Ecto neural progenitor cell (in vitro differentiated cells): ENCODE measurements around the gene GRIN2A.

Experiments used
- DNase-seq: peaks from one replicate; pipeline ENCODE4 v3.0.0-alpha.2; 2018; ENCODE audit warnings: low spot score

The GRIN2A gene

DNA sequence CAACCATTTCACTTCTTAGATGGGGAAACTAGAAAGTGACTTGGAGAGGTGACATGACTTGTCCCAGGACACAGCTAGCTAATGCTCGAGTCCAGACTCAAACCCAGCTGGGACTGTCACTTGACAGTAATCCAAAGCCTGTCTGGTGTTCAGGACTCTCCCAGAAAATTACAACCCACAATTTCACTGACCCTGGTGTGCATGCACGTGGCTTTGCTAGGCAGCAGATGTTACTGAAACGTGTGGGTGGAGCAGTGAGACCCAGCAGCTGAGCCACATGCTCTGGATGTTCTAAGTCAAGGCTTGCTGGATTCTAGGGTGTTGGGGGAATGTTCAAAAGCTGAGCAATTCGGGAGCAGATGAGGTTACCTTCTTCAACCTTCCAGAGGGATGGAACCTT is 364.6 kb downstream of the GRIN2A start:
- no peak for DNase-seq

DNA sequence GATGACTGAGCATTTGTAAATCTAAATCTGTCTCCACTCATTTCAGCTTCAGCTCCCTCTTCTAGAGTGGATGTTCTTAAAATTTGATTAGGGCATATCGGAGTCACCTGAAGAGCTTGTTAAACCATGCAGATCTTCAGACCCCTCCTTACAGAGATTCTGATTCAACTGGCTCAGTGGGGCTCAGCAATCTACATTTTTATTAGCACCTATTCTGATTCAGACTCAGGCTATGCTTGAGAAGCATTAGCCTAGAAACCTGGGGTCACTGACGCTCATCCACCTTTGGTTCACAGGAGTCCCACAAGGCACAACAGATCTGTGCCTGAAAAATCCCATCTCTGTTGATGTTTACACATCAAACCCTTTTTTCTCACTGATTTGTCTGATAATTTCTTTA is 365.6 kb downstream of the GRIN2A start:
- DNase-seq = no peak

DNA sequence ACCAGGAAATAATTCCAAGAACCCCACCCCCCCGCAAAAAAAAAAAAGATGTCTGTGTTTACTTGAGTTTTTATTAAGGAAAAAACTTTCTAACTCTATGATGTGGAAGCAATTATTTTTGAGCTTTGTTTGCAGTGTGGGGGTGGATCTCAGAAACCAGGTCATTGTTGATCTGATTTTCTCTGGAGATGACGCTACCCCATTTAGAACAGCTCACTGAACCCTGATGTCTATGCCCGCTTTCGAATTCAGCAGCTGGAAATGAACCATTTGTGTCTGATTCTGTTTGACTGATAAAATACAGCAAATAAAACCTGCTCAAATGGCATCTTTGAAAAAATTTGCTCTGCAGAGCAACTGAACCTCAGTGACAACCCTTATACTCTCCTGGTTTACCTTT is 368.6 kb downstream of the GRIN2A start:
- DNase-seq = no peak

DNA sequence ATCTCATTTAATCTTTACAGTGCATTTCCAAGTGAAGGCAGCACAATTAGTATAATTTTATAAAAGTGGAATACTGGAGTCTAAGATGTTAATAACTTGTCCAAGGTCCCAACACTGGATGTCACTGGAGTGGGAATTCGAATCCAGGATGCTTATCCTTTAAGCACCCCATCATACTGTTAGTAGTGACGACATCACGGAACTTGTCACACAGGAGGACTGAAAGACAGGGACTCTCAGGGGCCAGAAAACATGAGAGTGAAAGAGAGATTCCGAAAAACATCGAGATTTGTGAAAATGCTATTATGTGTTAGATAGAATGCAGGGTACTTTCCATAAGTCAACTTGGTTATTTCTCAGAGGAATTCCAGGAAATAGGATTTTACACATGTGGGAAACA is 374.0 kb downstream of the GRIN2A start:
- no peak for DNase-seq

DNA sequence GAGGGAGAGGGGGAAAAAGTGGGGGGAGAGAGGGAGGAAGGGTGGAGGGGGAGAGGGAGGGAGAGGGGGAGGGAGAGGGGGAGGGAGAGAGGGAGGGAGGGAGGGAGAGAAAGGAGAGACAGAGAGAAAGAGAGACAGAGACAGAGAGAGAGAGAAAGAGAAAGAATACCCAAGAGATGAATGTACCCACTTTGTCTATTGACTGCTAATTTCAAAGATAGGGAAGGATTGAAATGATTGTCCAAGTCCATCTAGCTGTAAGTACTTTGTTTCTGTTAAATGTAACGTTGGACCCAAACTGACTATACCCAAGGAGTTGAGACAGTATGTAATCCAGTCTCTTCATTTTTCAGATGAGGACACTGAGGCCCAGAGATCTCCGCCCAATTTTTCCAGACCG is 374.9 kb downstream of the GRIN2A start:
- DNase-seq = no peak

DNA sequence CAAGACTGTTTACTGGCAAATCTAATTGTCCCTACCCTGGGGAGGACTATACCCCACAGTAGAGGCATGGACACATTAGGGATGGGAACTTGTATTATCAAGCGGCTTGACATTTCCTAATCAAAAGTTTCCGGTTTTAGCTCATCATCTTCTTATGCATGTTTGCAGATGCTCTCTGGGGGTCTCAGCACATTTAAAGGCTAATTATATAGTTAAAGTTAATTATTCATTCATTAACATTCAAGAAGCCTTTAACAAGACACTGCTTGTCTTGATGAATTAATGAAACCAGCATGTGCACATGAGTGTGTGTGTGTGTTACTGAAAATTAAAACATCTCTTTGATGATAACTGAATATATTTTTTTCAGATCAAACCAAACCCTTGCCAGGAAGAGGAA is 377.1 kb downstream of the GRIN2A start:
- DNase-seq = no peak

DNA sequence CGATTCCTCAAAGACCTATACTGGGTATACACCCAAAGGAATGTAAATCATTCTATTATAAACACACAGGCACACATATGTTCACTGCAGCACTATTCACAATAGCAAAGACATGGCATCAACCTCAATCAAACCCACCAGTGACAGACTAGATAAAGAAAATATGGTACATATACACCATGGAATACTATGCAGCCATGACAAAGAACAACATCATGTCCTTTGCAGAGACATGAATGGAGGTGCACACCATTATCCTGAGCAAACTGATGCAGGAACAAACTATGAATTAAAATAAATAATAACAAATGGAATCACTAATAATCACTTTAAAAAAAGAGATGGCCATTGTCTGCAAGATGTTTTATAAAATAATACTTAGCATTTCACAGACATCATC is 380.1 kb downstream of the GRIN2A start:
- DNase-seq = no peak

DNA sequence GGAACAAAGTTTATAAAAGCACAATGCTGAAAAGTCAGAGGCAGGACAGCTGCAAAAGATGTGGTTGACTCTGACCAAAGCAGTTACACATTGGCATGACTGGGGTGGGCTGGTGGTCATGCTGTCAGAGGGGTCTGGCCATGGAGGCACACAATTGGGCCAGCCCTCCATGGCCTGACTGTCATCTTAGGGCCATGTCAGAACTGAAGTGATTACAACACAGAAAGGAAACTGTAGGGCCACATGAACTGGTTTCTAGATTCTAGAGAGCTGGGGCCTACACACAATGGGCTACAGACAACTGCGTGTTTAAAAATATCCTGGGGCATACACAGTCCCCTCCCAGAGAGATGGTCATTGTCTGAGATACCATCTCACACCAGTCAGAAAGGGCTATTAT is 380.6 kb downstream of the GRIN2A start:
- no peak for DNase-seq

DNA sequence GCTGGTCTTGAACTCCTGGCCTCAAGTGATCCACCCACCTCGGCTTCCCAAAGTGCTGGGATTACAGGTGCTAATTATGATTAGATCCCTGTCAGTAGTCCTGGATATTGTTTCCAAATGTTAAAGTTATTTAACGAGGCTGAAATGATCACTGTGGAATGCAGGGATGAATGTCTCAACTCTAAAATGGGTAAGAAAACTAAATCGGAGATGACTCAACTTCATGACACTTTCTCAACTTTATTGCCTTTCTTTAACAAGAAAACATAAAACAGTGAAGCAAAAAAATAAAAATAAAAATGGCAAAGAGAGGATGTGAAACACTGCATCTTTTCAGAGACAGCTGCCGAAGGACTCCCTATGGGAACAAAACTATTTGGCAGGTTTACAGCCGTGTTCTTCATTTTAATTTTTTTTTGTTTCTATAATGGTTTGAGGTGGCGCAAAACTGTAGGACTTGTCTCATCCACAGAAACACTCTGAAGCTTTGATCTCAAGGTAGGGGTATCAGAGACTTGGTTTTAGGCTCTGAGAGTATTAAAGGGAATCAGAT is 382.0 kb downstream of the GRIN2A start:
- DNase-seq = no peak

DNA sequence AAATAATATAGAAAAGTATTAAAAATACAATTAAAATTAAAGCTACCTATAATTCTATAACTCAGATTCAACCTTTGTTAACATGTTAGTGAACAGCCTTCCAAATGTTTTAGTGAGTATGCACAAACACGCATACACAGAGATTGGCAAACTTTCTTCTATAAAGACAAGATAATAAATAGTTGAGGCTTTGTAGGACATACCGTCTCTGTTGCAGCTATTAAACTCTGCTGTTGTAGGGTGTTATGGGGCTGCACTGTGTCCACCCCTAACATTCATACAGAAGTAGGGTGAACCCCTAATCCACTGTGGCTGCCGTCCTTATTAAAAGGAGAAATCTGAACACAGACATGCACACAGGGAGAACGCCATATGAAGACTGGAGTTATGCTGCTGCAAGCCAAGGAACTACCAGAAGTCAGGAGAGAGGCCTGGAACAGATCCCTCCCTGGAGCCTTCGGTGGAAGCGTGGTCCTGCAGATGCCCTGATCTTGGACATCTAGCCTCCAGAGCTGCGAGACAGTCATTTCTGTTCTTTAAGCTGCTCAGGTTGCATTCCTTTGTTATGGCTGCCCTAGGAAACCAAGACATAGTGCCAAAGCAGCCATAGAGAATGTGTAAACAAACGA is 383.2 kb downstream of the GRIN2A start:
- no peak for DNase-seq

DNA sequence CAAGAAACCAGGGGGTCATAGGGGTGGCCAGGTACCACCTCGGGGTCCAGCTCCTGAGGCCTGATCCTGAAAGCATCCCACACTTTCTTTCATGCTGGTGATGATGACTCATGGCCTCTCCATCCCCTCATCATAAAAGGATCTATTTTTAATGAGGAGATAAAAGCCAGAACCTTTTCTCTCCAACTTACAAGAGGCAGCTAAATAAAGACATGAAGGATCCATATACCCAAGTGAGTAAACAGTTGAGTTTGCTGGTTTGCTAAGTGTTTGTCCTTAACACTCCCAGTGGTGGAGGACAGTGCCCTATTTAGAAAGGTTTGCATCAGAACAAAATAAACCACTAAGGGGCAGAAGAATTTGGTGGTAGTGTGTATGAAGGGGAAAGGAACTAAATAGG is 383.8 kb downstream of the GRIN2A start:
- DNase-seq = no peak

DNA sequence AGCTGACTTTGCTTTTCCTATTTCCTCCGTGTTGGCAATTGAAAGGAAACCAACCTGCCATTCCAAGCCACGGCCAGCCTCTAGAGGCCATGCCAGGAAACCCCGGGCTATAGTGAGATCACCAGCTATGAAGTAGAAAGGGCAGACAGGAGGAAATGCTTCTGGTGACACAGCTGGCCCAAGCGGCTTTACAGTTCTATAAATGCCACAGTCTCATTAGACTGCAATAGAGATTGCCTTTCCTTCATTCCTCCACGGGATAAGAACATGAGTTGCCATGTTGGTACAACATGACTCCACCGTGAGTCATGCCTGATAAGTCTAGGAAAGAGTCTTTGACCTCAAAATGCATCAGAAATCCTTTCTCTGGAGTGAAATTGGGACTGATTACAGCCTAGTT is 384.9 kb downstream of the GRIN2A start:
- no peak for DNase-seq

DNA sequence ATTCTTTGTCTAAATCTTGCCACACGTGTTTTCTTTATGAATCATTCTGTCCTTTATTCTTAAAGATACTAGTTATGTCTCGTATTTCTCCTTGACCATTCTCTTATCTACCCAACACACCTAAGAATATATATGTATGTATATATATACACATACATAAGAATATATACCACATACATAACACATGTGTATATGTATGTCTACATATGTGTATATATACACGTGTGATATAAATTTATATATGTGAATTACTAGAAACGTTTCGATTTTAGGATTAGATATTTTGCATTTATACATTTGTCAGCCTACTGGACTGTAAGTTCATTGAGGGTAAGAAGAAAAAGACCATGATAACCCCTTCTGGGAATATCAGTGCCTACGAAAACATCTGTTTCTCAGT is 388.6 kb downstream of the GRIN2A start:
- no peak for DNase-seq

DNA sequence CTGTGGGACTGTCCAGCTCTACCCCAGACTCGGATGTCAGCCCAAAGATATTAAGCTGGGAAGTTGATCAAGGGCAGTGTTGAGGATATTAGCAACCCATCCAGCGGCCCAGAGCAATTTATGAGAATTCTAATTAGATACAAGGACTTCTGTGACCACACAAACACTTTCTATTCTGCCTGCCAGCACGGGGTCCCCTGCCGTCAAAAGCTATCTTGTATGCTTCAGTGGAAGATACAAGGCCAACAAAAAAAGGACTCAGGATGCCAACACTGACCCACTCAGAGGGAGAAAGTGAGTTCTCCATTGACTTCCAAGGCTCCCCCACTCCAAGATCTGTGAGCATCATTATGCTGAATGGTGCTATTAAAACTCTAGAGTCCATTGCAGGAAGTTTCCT is 390.7 kb downstream of the GRIN2A start:
- DNase-seq = no peak

DNA sequence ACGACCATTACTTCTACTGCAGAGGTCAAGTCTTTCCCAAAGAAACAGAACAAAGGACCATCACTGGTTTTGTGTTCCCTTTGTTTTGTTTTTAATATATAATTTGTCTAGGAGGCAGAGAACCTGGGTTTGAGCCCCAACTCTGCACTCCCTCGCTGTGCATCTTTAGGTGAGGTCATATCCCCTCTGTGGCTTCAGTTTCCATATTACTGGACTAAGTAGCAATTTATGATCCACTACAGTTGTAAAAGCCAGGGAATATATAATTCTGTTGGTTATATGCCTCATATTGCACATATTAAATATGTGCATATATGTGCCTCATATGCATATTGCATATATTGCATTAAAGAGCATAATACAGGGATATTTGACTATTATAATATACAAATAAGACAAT is 392.0 kb downstream of the GRIN2A start:
- no peak for DNase-seq

DNA sequence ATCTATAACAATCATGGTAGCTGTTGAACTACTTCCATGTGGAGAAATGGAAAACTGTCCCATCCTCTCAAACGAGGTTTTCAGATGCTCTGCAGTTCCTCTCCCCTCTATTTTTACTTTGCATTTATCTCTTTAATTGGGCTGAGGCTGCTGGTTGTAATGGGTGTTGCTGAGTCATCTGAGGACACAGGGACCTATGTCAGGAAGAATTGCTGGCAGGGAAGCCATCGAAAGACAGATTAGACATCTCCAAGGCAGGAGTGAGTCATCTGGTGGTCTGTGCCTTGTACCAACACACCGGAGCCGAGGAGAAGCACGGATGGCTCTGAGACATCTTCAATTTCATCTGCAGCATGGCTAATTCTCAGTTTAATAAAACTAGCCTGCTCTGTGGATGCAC is 394.5 kb downstream of the GRIN2A start:
- DNase-seq = no peak

DNA sequence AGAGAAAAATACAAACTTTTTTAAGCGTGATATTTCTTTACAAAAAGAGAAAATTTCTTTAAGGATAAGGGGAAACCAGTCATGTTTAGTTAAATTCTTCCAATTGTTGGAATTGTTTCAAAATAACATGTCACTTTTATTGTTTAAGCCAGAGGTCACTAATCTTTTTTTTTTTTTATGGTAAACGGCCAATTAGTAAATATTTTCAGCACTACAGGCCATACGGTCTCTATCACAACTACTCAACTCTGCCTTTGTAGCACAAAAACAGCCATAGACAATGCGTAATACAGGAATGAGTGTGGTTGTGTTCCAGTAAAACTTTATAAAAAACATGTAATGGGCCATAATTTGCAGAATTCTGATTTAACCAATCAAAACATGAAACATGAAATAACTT is 401.4 kb downstream of the GRIN2A start:
- DNase-seq = no peak

DNA sequence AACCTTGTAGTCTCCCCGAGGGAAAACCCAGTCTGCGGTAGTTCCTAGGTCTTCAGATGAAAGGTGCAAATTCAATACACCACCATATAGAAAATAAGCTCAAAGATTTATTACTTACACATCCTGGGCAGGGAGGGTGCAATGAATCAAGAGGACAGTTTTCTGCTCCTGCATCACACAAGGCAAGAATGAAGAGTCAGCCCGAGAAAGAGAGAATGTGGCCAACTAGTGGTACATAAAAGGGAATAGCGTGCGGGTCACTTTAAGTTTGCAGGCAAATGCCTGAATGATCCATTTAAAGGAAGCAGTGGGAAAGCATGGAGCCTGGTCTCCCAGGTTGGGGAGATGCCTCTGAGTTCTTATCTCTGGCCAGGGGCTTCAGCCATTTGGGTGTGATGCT is 403.4 kb downstream of the GRIN2A start:
- DNase-seq = no peak

DNA sequence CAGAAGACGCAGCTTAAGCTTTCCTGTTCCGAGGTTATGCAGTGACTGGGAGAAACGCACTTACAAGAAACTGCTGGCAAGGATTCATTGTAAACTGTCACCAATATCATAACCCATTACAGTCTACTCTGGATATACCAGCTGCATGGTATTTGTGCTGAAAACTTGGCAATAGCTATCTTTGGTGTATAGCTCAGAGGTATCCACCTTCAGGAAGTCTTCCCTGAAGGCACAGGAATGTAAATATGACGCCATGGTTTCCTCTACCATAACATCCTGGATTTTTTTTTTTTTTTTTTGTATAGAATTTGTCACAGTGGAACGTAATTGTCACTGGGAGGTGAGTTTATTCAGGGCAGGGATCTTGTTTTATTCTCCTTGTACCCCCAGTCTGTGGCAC is 406.2 kb downstream of the GRIN2A start:
- no peak for DNase-seq

DNA sequence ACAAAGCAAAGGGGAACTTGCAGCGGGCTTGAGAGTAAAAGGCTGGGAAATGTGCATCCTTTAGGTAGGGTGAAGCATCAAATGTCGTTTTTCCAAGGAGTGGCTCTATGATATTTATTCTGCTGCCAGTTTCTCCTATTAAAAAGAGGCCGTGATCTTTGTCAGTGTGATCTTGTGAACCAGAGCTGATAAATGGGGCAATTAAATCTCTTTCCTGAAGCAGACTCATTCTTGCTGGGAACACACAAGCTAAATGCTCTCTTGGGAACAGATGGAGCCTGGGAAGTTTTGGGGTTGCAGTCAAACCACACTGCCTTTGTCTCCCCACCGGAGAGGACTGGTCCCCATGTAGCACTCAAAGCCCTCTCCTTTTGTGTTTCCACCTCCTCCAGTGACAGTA is 408.9 kb downstream of the GRIN2A start:
- no peak for DNase-seq

DNA sequence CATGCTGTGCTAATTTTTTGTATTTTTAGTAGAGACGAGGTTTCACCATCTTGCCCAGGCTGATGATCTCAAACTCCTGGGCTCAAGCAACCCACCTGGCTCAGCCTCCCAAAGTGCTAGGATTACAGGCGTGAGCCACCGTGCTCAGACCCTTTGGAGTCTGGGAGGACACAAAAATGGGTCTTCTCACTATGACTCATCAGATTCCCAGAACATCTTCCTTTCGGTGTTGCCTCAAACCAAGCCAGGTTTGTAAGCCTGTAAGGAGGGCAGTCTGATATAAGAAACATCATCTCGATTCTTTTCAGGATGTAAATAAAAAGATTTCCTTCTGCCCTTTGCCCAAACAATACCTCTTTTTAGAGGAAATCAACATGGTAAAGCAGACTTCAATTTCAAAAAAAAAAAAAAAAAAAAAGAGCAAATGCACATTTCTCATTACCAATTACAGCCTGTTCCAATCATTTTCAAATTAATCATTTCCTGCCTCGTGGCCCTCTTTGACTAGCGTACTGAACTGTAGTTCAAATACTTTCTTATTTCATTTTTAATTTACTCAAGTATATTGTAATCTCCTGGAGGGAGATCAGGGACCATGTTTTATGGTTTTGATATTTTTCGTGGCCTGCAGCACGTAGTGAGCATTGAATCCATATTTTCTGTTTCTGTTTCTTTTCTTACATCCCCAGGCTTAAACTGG is 409.6 kb downstream of the GRIN2A start:
- DNase-seq = no peak

DNA sequence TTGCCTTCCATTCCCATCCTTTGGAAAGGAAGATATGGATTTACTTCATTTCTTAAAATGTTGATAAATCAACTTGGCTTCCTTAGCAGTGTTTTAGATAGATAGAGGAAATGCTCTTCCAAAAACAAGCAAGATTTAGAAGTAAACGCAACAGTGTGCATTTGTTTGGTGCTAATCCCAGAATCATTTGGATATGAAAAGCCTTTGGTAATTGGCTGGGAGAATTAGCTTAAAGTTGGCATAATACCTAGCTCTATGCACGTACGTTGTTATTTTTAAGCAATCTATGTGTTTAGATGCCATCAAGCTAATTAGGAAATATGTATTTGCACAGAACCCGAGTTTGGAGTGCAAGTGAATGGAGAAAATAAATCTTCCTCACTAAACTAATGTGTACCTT is 415.3 kb downstream of the GRIN2A start:
- no peak for DNase-seq

DNA sequence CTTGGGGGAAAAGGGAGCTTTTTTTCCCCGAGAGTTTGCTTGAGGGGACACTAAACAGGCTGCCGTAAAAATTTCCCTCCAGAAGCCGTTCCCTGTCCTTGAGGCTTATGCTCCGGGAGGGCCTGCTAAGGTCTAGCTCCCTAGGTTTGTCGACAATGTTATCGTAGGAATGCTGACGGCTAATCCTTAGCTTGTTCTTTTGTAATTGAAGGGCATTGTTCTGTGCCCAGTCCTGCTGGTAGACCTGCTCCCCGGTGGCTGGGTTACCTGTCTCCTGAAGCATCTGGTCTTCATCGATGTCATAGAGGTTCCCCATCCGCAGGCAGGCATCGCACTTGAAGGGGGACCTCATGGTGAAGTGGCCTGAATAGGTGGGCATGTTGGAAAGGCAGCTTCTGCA is 418.7 kb downstream of the GRIN2A start:
- DNase-seq = no peak

DNA sequence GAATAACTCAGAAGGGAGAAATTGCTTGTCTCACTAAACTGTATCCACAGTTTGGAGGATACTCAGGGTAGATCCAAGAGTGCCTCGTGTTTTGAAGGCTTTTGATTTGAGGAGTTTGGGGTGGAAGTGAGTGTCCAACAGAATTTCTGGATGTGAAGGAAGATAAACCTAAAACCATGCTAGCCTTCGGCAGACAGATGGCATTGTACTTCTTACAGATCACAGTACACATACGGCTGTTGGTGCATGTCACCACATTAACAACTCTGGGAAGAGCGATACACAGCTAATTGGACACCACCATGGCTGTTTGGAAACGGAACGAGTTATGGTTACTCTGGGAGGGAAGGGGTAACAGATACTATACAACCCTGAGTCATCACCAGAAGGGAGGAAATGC is 420.4 kb downstream of the GRIN2A start:
- DNase-seq = no peak
